ENCODE data around the gene GSN. TPM values are rescaled to one million over a fixed set of nuclear protein-coding genes. Genes with fewer than 3 reads are reported as not detected.

Gene GSN
- total and polyA plus RNA-seq, 2 of the 8 experiments (the other 6 are each of a cell fraction or from before 2014, with no cell fraction given) = 52.3 to 94.5 TPM

- Histone ChIP-seq H3K23ac (ENCODE audit: insufficient read length) (no peak overlapping the region), H2BK12ac (ENCODE audit: low read depth, low read length) (0 out of 2 replicates have a peak overlapping the region, but pooled peaks have one; percentile 56), H3K14ac (ENCODE audit: insufficient read length) (no peak overlapping the region), H3K23me2 (ENCODE audit: low read depth, low read length) (no peaks in the 10 kb centered on the region), H2BK20ac (ENCODE audit: low read length) (no peak overlapping the region), H4K20me1 (replicated peaks in 1 of 2; ENCODE audit: control insufficient read depth in 1 of 2, insufficient read depth in 2 of 2, low read length in 2 of 2) (peaks cover 3 to 15% of the 10 kb centered on the region in 2 experiments), H3K9me3 (ENCODE audit: insufficient read depth in 2 of 2, low read depth in 1 of 2, low read length in 1 of 2) (no peaks in the 10 kb centered on the region), H2BK15ac (ENCODE audit: low read length) (0 out of 2 replicates have a peak overlapping the region, but pooled peaks have one; percentile 12), H2BK5ac (ENCODE audit: low read depth, low read length) (no peak overlapping the region), H4K91ac (replicated peaks; ENCODE audit: insufficient read length, low read length) (no peak overlapping the region), H3K36me3 (ENCODE audit: control insufficient read depth in 2 of 4, insufficient read depth in 4 of 4, low read length in 3 of 4) (no peaks in the 10 kb centered on the region), H3K56ac (replicated peaks; ENCODE audit: insufficient read length, low read depth, low read length) (no peak overlapping the region), H2AFZ (ENCODE audit: low read length) (no peak overlapping the region), H3K79me2 (ENCODE audit: control insufficient read depth in 1 of 2, insufficient read depth in 2 of 2, low read length in 2 of 2) (no peaks in the 10 kb centered on the region), H3K4ac (replicated peaks; ENCODE audit: insufficient read length, low read depth, low read length) (no peak overlapping the region), H4K5ac (ENCODE audit: insufficient read length, low read depth, low read length) (no peak overlapping the region), H4K8ac (ENCODE audit: extremely low read depth, insufficient read depth, low read length) (no peak overlapping the region), H3K4me3 (ENCODE audit: extremely low read depth in 1 of 4, insufficient read depth in 2 of 4, low read depth in 3 of 4, low read length in 4 of 4) (no peak overlapping the region), H3K4me2 (ENCODE audit: insufficient read depth in 1 of 2, low read depth in 2 of 2, low read length in 2 of 2) (no peak overlapping the region), H2AK5ac (ENCODE audit: low read depth, low read length) (0 out of 2 replicates have a peak overlapping the region, but pooled peaks have one; percentile 40), H3K9ac (replicated peaks in 1 of 4; ENCODE audit: extremely low read depth in 1 of 4, low read depth in 3 of 4, low read length in 3 of 4) (no peak overlapping the region), H3K27ac (ENCODE audit: low read depth, low read length) (no peak overlapping the region), H3K18ac (ENCODE audit: extremely low read depth, low read length) (no peak overlapping the region), H2BK120ac (replicated peaks; ENCODE audit: low read depth, low read length) (no peak overlapping the region), H3K79me1 (ENCODE audit: low read depth, low read length) (no peaks in the 10 kb centered on the region), H3K27me3 (replicated peaks in 1 of 4; ENCODE audit: control insufficient read depth in 3 of 4, extremely low read depth in 1 of 4, insufficient read depth in 3 of 4, low read length in 3 of 4) (peaks cover 10 to 58% (median 50%) of the 10 kb centered on the region in 4 experiments), H3K4me1 (replicated peaks in 1 of 4; ENCODE audit: control insufficient read depth in 3 of 4, insufficient read depth in 4 of 4, low read length in 3 of 4) (peaks cover 0 to 5% (median 2%) of the 10 kb centered on the region in 4 experiments; a peak in 3 of 7 replicates)
- WGBS, 2 experiments (ENCODE audit: extremely low coverage in 1 of 2, insufficient coverage in 1 of 2, insufficient read length in 1 of 2, insufficient replicate concordance in 2 of 2, low coverage in 1 of 2, low lambda C conversion rate in 2 of 2, missing lambda C conversion rate in 1 of 2) = 88% methylated on average over 11 of the region's 11 CpGs; no CpG with 5 or more reads in 1 of the 2 experiments
- POLR2A ChIA-PET (ENCODE audit: partially characterized antibody) = interaction anchor here (1.7 kb wide), 1 partner anchor 19 kb away, joined by 5 read pairs; no protein-coding TSS in a partner anchor
- CTCF ChIA-PET (ENCODE audit: partially characterized antibody) = interaction anchor here (0.7 to 4.2 kb wide), 13 partner anchors 10 to 513 kb away, joined by 3 to 42 read pairs (median 6); partner anchors contain the start of gene GSN
- DNase-seq (ENCODE audit: low read depth in 1 of 2, low spot score in 2 of 2) (no peak), FAIRE-seq (no peak)
- no peak for TF ChIP-seq SP4 (IDR thresholded peaks at IDR 0.05; ENCODE audit: low read length)
- TF ChIP-seq SIX5 (IDR thresholded peaks at IDR 0.05; ENCODE audit: low read depth, low read length) = no peak
- TF ChIP-seq USF2 (IDR thresholded peaks at IDR 0.05; ENCODE audit: low read length) = no peak
- TF ChIP-seq POLR2A (IDR thresholded peaks at IDR 0.05; ENCODE audit: control extremely low read depth in 1 of 2, low read depth in 2 of 2, low read length in 2 of 2) = no peak
- no peak for TF ChIP-seq ZNF274 (IDR thresholded peaks at IDR 0.05; ENCODE audit: borderline replicate concordance, extremely low read depth, low read length)
Measured at GRCh38 chr9:121279776-121280388, 11.9 kb downstream of the GSN start.

Data from H1 (cell line).